Fibroblast of villous mesenchyme (primary cell): ENCODE results near the gene PRPF39. TPM values are rescaled to one million over a fixed set of nuclear protein-coding genes. Genes with fewer than 3 reads are reported as not detected.
A peak's percentile ranks its signal among the peaks of the same experiment; 100 is the strongest.
"Not testable (repeated sequence)": the region's sequence is repeated elsewhere in the genome, so short reads cannot be mapped to it uniquely, and the experiment has no call there.

ENCODE experiments used
- DNase-seq: peaks from one replicate; pipeline ENCODE4 v3.0.0-alpha.2; 2010; ENCODE audit warnings: low read depth
- H3K4me3 ChIP-seq: 2 replicates; pipeline ENCODE4 v1.5.1; 2011; ENCODE audit warnings: low read depth, mild to moderate bottlenecking, low read length
- CTCF ChIP-seq: IDR thresholded peaks from 2 replicates; pipeline ENCODE4 v1.5.1; 2012; ENCODE audit warnings: low read depth, mild to moderate bottlenecking, low read length; ENCODE audit not compliant: insufficient read depth
- total RNA-seq: library from RNA; depleted of rRNA; stranded (reverse); fragments of >200 nt; gene quantifications from 2 replicates; pipeline ENCODE4 v1.2.3, GENCODE V29; 2012

Gene PRPF39
- total RNA-seq, 1 donor, result 37.1 TPM

GRCh38 chr14:45078323-45078722, 5.6 kb upstream of the PRPF39 start:
- no peak for TF ChIP-seq CTCF
- no peak overlapping the region for H3K4me3 ChIP-seq
- no peak for DNase-seq

- H3K4me3 ChIP-seq, DNase-seq: not testable (repeated sequence)
Observed at GRCh38 chr14:45080416-45080968, 3.4 kb upstream of the PRPF39 start.

GRCh38 chr14:45081096-45081495, 2.8 kb upstream of the PRPF39 start:
- DNase-seq, H3K4me3 ChIP-seq: not testable (repeated sequence)

GRCh38 chr14:45082420-45082819, 1.5 kb upstream of the PRPF39 start:
- DNase-seq, result no peak
- TF ChIP-seq CTCF, result no peak
- no peak overlapping the region for H3K4me3 ChIP-seq

GRCh38 chr14:45083617-45083975, 320 bp upstream of the PRPF39 start:
- peak overlapping the region; percentile 84 for H3K4me3 ChIP-seq
- no peak for TF ChIP-seq CTCF
- no peak for DNase-seq

GRCh38 chr14:45084946-45085346, 1.0 kb downstream of the PRPF39 start:
- TF ChIP-seq CTCF, result no peak
- H3K4me3 ChIP-seq, result peak overlapping the region; percentile 84
- DNase-seq, result peak; percentile 76

GRCh38 chr14:45089813-45090212, 5.9 kb downstream of the PRPF39 start:
- DNase-seq, result peak; percentile 18
- no peak overlapping the region for H3K4me3 ChIP-seq
- no peak for TF ChIP-seq CTCF

GRCh38 chr14:45091710-45092109, 7.8 kb downstream of the PRPF39 start:
- H3K4me3 ChIP-seq, result no peak overlapping the region
- DNase-seq, result peak; percentile 16
- TF ChIP-seq CTCF, result no peak
